Panc1 (cell line): Measurements from ENCODE around the gene SPC25. TPM values are rescaled to one million over a fixed set of nuclear protein-coding genes. Genes with fewer than 3 reads are reported as not detected.

Experiments
- ATAC-seq: fragments of 200-7000 bp; cut with Tn5 transposase; 2 replicates; pipeline ENCODE4 v1.9.1; 2020; ENCODE audit warnings: mild to moderate bottlenecking, moderate library complexity
- BruUV-seq: library from RNA; stranded (reverse); fragments of 400-500 nt; replicated peaks from 2 replicates; lab custom pipeline; 2021; lab: Mats Ljungman, UMichigan
- CTCF ChIA-PET: fragments of 300-600 bp; sonication (Branson Sonifier 250); formaldehyde crosslinking; loops from one replicate; lab custom pipeline; 2022; ENCODE audit warnings: antibody characterized with exemption; lab: Charles Lee
- POLR2A ChIA-PET: fragments of 300-600 bp; sonication (Branson Sonifier 250); formaldehyde crosslinking; loops from one replicate; lab custom pipeline; 2022; ENCODE audit warnings: antibody characterized with exemption; lab: Charles Lee
- DNase-seq: peaks from one replicate; pipeline ENCODE4 v3.0.0-alpha.2; 2010; ENCODE audit warnings: low read depth, low spot score
- H3K27ac ChIP-seq: 2 replicates; pipeline ENCODE4 v1.5.1; 2011; ENCODE audit warnings: mild to moderate bottlenecking, low read length, inconsistent platforms
- H3K27me3 ChIP-seq: fragments of 200-500 bp; sonication (Bioruptor generic); 2 replicates; pipeline ENCODE4 v1.6.0; 2014; ENCODE audit warnings: low read length, inconsistent platforms; ENCODE audit not compliant: control insufficient read depth, insufficient read depth
- H3K36me3 ChIP-seq: fragments of 200-500 bp; sonication (Bioruptor generic); 2 replicates; pipeline ENCODE4 v1.5.1; 2014; ENCODE audit warnings: inconsistent platforms, mild to moderate bottlenecking, low read length, moderate library complexity; ENCODE audit not compliant: control insufficient read depth, insufficient read depth
- H3K4me1 ChIP-seq: 2 replicates; pipeline ENCODE4 v1.5.1; 2011; ENCODE audit warnings: inconsistent platforms, mild to moderate bottlenecking, low read length, moderate library complexity; ENCODE audit not compliant: control insufficient read depth, insufficient read depth
- H3K4me3 ChIP-seq, 2 experiments: 2 replicates each; pipeline ENCODE4 v1.5.1; 2011 to 2012; ENCODE audit warnings: low read depth in 2 of 2, low read length in 2 of 2, mild to moderate bottlenecking in 2 of 2, inconsistent platforms in 1 of 2, moderate library complexity in 1 of 2
- H3K9me3 ChIP-seq: fragments of 200-500 bp; sonication (Bioruptor generic); 2 replicates; pipeline ENCODE4 v1.5.1; 2014; ENCODE audit warnings: low read depth, mild to moderate bottlenecking, inconsistent platforms, low read length, moderate library complexity; ENCODE audit not compliant: control insufficient read depth, insufficient read depth
- CTCF ChIP-seq: fragments of 450-650 bp; IDR thresholded peaks from 2 replicates; pipeline ENCODE4 v1.5.1; 2017; ENCODE audit warnings: mild to moderate bottlenecking
- POLR2AphosphoS5 ChIP-seq: IDR thresholded peaks from 2 replicates; pipeline ENCODE4 v1.6.1; 2012; ENCODE audit warnings: mild to moderate bottlenecking, low read depth, low read length, moderate library complexity
- REST ChIP-seq, 2 experiments: IDR thresholded peaks; 2 replicates each; pipeline ENCODE4 v1.6.1; 2011 to 2012; ENCODE audit warnings: low read depth in 2 of 2, control low read depth in 1 of 2, low read length in 1 of 2, mild to moderate bottlenecking in 1 of 2, moderate library complexity in 1 of 2; ENCODE audit not compliant: insufficient read depth in 1 of 2
- SIN3A ChIP-seq: IDR thresholded peaks from 2 replicates; pipeline ENCODE4 v1.6.1; 2012; ENCODE audit warnings: low read depth, mild to moderate bottlenecking, low read length, moderate library complexity, borderline replicate concordance; ENCODE audit not compliant: insufficient read depth
- TCF7L2 ChIP-seq: IDR thresholded peaks from 2 replicates; pipeline ENCODE4 v1.6.1; 2011; ENCODE audit warnings: mild to moderate bottlenecking, low read depth, low read length, inconsistent platforms
- in situ Hi-C: cut with HindIII; loops from 2 replicates; pipeline ENCODE4 v1.10.0; 2016; ENCODE audit warnings: low sequenced_read_pairs, low pct_unique_long_range_greater_than_20kb
- intact Hi-C: fragments of 100-400 bp; cut with micrococcal nuclease; formaldehyde crosslinking; loops from one replicate; pipeline ENCODE4 v1.10.0; 2022; ENCODE audit not compliant: unreplicated experiment
- total RNA-seq: library from RNA; stranded (reverse); gene quantifications from one replicate; pipeline ENCODE4 v1.2.1, GENCODE V29; 2021; ENCODE audit not compliant: unreplicated experiment

SPC25 gene
- total RNA-seq, 1 experiment from 2014 or later, result 21.1 TPM

- ChIA-PET CTCF (no interaction called here), POLR2A (no interaction called here)
- ATAC-seq (no peak), DNase-seq (no peak)
- in situ Hi-C loops (no loop called here), intact Hi-C loops (no loop called here)
- Histone ChIP-seq H3K36me3 (no peaks in the 10 kb centered on the region), H3K9me3 (no peaks in the 10 kb centered on the region), H3K4me3 (no peak overlapping the region), H3K27me3 (peaks cover 2% of the 10 kb centered on the region), H3K4me1 (no peaks in the 10 kb centered on the region), H3K27ac (no peak overlapping the region)
- TF ChIP-seq REST (IDR thresholded peaks at IDR 0.05; ENCODE audit: insufficient read depth in 1 of 2, low read depth in 2 of 2, low read length in 1 of 2) (no peak), POLR2AphosphoS5 (no peak), CTCF (no peak)
- BruUV-seq, result no TSS peak
These were observed 54.3 kb downstream of the SPC25 start for GRCh38 chr2:168835969-168836368.

GRCh38 chr2:168831662-168832061 lies 58.6 kb downstream of the SPC25 start:
- CTCF ChIA-PET, result no interaction called here
- in situ Hi-C loops, result no loop called here

More at GRCh38 chr2:168831662-168832061, 58.6 kb downstream of the SPC25 start:
- no peak overlapping the region for H3K4me3 ChIP-seq
- no peak for TF ChIP-seq SIN3A
- TF ChIP-seq TCF7L2, result no peak
- TF ChIP-seq REST (IDR thresholded peaks at IDR 0.05; ENCODE audit: insufficient read depth in 1 of 2, low read depth in 2 of 2, low read length in 1 of 2), result no peak
- TF ChIP-seq CTCF, result no peak
- TF ChIP-seq POLR2AphosphoS5, result no peak
- no peaks in the 10 kb centered on the region for H3K36me3 ChIP-seq
- no peak overlapping the region for H3K27ac ChIP-seq
- no peak for DNase-seq
- POLR2A ChIA-PET, result no interaction called here
- ATAC-seq, result no peak
- no peaks in the 10 kb centered on the region for H3K4me1 ChIP-seq
- BruUV-seq, result no TSS peak
- no peaks in the 10 kb centered on the region for H3K9me3 ChIP-seq
- intact Hi-C loops, result no loop called here
- H3K27me3 ChIP-seq, result peaks cover 4% of the 10 kb centered on the region
